Measurements from ENCODE around the gene TMEM184A. TPM values are rescaled to one million over a fixed set of nuclear protein-coding genes. Genes with fewer than 3 reads are reported as not detected.

The TMEM184A gene
- total and polyA plus RNA-seq, 2 of the 4 experiments (the other 2 are of a cell fraction), result 0.36 to 1.9 TPM

DNA sequence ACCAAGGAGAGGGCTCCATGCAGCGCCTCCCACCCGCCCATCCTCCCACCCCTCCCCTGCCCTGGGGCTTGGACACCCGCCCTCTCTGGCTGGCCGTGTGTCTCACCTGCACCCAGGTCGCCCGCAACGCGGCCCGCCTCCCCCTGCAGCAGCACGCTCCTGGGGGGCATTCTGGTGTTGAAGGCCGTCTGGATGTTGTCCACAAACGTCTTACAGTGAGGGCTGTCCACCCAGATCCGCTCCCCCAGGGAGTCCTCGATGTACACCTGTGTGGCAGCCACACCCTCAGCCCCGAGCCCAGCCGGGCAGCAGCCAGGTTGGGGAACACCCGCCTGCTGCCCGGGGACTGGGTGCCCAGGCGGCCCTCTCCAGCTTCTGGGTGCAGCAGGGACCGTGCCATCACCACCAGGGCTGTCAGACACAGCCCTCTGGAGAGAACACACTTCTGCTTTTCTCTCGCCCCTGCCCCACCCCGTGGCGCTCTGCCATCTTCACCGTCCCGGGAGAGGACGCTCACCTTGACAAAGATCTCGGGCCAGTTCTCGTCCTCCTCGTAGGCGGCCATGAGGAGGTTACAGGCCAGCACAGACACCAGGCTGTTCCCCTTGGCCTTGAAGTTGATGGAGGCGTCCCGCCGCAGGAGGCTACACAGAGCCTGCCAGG is 56.5 kb downstream of the TMEM184A start:
- dilution Hi-C loops (cut with HindIII; ENCODE audit: low sequenced_read_pairs, unreplicated experiment) (no loop called here), intact Hi-C loops (cut with micrococcal nuclease) (loop anchor here (5.0 kb wide), 1 partner anchor 38 kb away; no protein-coding TSS in a partner anchor), in situ Hi-C loops (cut with MboI; ENCODE audit: low sequenced_read_pairs) (no loop called here)
- H2AFZ ChIP-seq (replicated peaks; ENCODE audit: low read length, poor library complexity), result no peak overlapping the region
- H3K56ac ChIP-seq (ENCODE audit: extremely low read depth, insufficient read depth, low read length), result no peak overlapping the region
- H3K9me3 ChIP-seq (ENCODE audit: control insufficient read depth, insufficient read depth, low read length), result no peaks in the 10 kb centered on the region
- ChIA-PET POLR2A (ENCODE audit: unreplicated experiment) (no interaction called here), CTCF (no interaction called here)
- H3K36me3 ChIP-seq (ENCODE audit: control insufficient read depth, insufficient read depth, low read length), result peaks cover 58% of the 10 kb centered on the region
- 0 out of 2 replicates have a peak, but pooled peaks cover 3% of the 10 kb centered on the region for H3K9me1 ChIP-seq (ENCODE audit: insufficient read depth, low read length)
- H3K79me1 ChIP-seq (ENCODE audit: low read depth in 1 of 2, low read length in 2 of 2), result peaks cover 16 to 40% of the 10 kb centered on the region in 2 experiments
- H4K5ac ChIP-seq (ENCODE audit: low read depth, low read length), result no peak overlapping the region
- no peak overlapping the region for H4K8ac ChIP-seq (ENCODE audit: low read depth in 2 of 2, low read length in 2 of 2)
- no peak overlapping the region for H3K9ac ChIP-seq (ENCODE audit: low read depth, low read length)
- no peak overlapping the region for H2BK120ac ChIP-seq (ENCODE audit: low read depth, low read length)
- 92% methylated on average over 13 of the region's 33 CpGs; no CpG with 5 or more reads in 1 of the 2 experiments for WGBS, 2 experiments (ENCODE audit: extremely low coverage in 2 of 2, insufficient read length in 1 of 2)
- H3K27ac ChIP-seq (ENCODE audit: insufficient read depth, low read length), result no peak overlapping the region
- H3K23ac ChIP-seq (ENCODE audit: low read depth, low read length), result no peak overlapping the region
- H3K14ac ChIP-seq (replicated peaks; ENCODE audit: low read depth, low read length), result no peak overlapping the region
- no peak overlapping the region for H2AK5ac ChIP-seq (ENCODE audit: low read depth, low read length)
- no peak for ATAC-seq (ENCODE audit: low read depth)
- H3K4ac ChIP-seq (ENCODE audit: low read depth, low read length), result no peak overlapping the region
- H2BK5ac ChIP-seq (ENCODE audit: low read depth, low read length, poor library complexity, severe bottlenecking), result no peak overlapping the region
- H4K20me1 ChIP-seq (ENCODE audit: insufficient read depth, low read length), result peaks cover 18% of the 10 kb centered on the region
- BruUV-seq (replicated peaks), result no TSS peak
- TF ChIP-seq MXI1 (IDR thresholded peaks at IDR 0.05; ENCODE audit: borderline replicate concordance, low read depth, low read length), result no peak
- no peak for TF ChIP-seq RAD21 (IDR thresholded peaks at IDR 0.05; ENCODE audit: low read length)
- TF ChIP-seq MAFK (IDR thresholded peaks at IDR 0.05; ENCODE audit: low read depth, low read length), result no peak
- no peak for TF ChIP-seq ELK1 (IDR thresholded peaks at IDR 0.05; ENCODE audit: borderline replicate concordance, low read depth, low read length)
- TF ChIP-seq RCOR1 (IDR thresholded peaks at IDR 0.05; ENCODE audit: insufficient replicate concordance, low read length), result no peak
- no peak for TF ChIP-seq CTCF (conservative IDR thresholded peaks at IDR 0.05; ENCODE audit: low read depth, low read length)
- TF ChIP-seq FOS (IDR thresholded peaks at IDR 0.05; ENCODE audit: low read depth, low read length), result no peak
- TF ChIP-seq POLR2A (IDR thresholded peaks at IDR 0.05; ENCODE audit: low read depth, low read length), result no peak
- TF ChIP-seq, protein P1, sequence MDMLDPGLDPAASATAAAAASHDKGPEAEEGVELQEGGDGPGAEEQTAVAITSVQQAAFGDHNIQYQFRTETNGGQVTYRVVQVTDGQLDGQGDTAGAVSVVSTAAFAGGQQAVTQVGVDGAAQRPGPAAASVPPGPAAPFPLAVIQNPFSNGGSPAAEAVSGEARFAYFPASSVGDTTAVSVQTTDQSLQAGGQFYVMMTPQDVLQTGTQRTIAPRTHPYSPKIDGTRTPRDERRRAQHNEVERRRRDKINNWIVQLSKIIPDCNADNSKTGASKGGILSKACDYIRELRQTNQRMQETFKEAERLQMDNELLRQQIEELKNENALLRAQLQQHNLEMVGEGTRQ (IDR thresholded peaks at IDR 0.05; ENCODE audit: low read depth, low read length), result no peak
- no peak for TF ChIP-seq SMC3 (IDR thresholded peaks at IDR 0.05; ENCODE audit: low read depth, low read length)
- TF ChIP-seq NFE2L2 (IDR thresholded peaks at IDR 0.05; ENCODE audit: low read depth, low read length), result no peak
- TF ChIP-seq RFX5 (IDR thresholded peaks at IDR 0.05; ENCODE audit: low read depth, low read length), result no peak
- TF ChIP-seq MAZ (IDR thresholded peaks at IDR 0.05; ENCODE audit: borderline replicate concordance, low read depth, low read length), result no peak
- no peak overlapping the region for H3K4me3 ChIP-seq (ENCODE audit: insufficient read depth, low read depth, low read length)
- no peak for DNase-seq
- H2AK9ac ChIP-seq (replicated peaks; ENCODE audit: low read depth, low read length, poor library complexity), result no peak overlapping the region
- peaks cover 5% of the 10 kb centered on the region for H3K4me1 ChIP-seq (ENCODE audit: control insufficient read depth, insufficient read depth, low read length)
- no peak overlapping the region for H2BK20ac ChIP-seq (ENCODE audit: low read depth, low read length)
- H2BK15ac ChIP-seq (ENCODE audit: low read depth, low read length), result no peak overlapping the region
- no peak overlapping the region for H3K18ac ChIP-seq (ENCODE audit: low read depth, low read length)
- H3K27me3 ChIP-seq (ENCODE audit: control insufficient read depth, insufficient read depth, low read length), result no peaks in the 10 kb centered on the region
- H4K91ac ChIP-seq (ENCODE audit: insufficient read depth, low read depth, low read length), result no peak overlapping the region
- H3K4me2 ChIP-seq (ENCODE audit: low read depth, low read length), result no peak overlapping the region
